GM18909 (cell line): Measurements from ENCODE around the gene FAM200B.
"Not testable (repeated sequence)": the region's sequence is repeated elsewhere in the genome, so short reads cannot be mapped to it uniquely, and the experiment has no call there.

Experiments
- ATAC-seq: cut with Tn5 transposase; IDR thresholded peaks from one replicate; pipeline ENCODE4 v1.9.1; 2021; ENCODE audit warnings: mild to moderate bottlenecking; ENCODE audit not compliant: unreplicated experiment, poor library complexity

Gene FAM200B

DNA sequence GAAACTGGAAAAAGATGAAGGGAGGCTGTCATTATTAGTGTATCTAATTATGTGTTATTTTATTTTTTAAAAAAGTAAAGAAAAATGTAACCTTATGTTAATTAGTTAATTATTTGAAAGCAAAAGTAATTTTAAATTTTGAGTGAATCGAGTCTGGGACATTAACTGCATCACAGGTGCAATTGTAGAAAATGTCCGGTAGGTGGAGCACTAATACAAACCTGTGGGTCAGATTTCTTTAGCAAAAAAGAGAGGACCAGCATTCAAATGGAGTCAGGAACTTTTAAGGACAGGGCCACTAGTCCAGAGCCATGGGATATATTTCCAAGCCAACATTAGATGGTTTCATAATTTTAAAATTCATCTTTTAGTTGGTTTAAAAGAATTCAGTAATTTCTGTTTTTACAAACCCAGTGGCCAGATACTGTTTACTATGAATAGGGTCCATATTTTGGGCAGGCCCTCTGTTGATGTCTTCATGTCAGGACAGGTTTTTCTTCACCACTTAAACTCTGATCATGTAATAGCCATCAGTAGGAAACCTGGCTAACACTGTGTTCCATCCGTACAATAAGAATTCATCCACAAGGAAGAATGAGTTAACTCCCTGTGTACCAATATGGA lies 48.4 kb downstream of the FAM200B start:
- ATAC-seq = peak; percentile 48

GRCh38 chr4:15733061-15733460 lies 51.4 kb downstream of the FAM200B start:
- ATAC-seq = not testable (repeated sequence)

- no peak for ATAC-seq
These were observed 53.9 kb downstream of the FAM200B start for GRCh38 chr4:15735536-15735935.

DNA sequence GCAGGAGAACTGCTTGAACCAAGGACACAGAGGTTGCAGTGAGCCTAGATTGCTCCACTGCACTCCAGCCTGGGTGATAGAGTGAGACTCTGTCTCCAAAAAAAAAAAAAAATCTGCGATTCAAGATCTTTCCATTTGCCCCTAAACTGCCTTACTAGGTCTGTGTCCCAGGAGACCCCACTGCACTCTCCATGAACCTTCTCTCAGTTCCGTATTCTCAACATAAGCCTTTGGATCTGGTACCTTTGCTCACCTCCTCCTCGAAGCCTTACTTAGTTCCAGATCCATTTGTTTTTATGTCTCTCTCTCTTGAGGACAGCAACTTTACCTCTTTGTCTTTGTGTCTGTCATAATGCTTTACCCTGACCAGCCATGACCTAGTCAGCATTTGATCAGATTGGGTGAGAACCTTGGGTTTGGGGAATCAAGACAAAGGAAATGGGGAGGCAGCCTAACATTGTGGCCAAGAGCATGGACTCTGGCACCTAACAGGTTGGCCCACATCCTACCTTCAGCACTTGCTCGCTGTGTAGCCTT lies 55.0 kb downstream of the FAM200B start:
- no peak for ATAC-seq

- ATAC-seq = no peak
These were observed 55.6 kb downstream of the FAM200B start for GRCh38 chr4:15737255-15737654.

- ATAC-seq = no peak
These were observed 57.2 kb downstream of the FAM200B start for GRCh38 chr4:15738877-15739276.
